NCI-H1694 (cell line): Measurements from ENCODE around the gene SDHAF2.
"Not testable (repeated sequence)": the region's sequence is repeated elsewhere in the genome, so short reads cannot be mapped to it uniquely, and the experiment has no call there.

Source experiments
- DNase-seq: peaks from one replicate; lab custom pipeline; 2025; lab: John Stamatoyannopoulos, UW

Gene SDHAF2

GRCh38 chr11:61425367-61426131 is 4.4 kb upstream of the SDHAF2 start:
- DNase-seq = no peak

GRCh38 chr11:61429346-61429690 is 606 bp upstream of the SDHAF2 start:
- no peak for DNase-seq

GRCh38 chr11:61430839-61431238 is 915 bp downstream of the SDHAF2 start:
- DNase-seq = not testable (repeated sequence)

- no peak for DNase-seq
Measured at GRCh38 chr11:61437496-61437895, 7.6 kb downstream of the SDHAF2 start.

- DNase-seq = no peak
Measured at GRCh38 chr11:61439615-61440014, 9.7 kb downstream of the SDHAF2 start.

GRCh38 chr11:61442616-61443015 is 12.7 kb downstream of the SDHAF2 start:
- no peak for DNase-seq

DNA sequence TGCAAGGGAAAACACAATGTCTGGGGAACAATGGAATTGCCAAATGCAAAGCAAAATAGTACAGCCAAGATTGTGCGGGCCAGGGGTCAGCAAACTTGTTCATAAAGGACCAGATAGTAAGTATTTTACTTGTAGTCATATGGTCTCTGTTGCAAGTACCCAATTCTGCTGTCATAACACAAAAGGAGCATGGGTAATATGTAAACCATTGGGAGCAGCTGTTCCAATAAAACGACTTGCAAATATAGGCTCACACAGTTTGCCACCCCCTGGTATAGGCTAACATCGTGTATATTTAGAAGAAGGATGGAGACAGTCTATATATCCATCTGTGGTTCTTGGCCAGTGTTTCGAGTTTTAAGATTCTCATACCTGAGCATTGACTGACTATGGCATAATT is 15.6 kb downstream of the SDHAF2 start:
- no peak for DNase-seq

GRCh38 chr11:61446211-61446651 is 16.3 kb downstream of the SDHAF2 start:
- peak; percentile 86 for DNase-seq

DNA sequence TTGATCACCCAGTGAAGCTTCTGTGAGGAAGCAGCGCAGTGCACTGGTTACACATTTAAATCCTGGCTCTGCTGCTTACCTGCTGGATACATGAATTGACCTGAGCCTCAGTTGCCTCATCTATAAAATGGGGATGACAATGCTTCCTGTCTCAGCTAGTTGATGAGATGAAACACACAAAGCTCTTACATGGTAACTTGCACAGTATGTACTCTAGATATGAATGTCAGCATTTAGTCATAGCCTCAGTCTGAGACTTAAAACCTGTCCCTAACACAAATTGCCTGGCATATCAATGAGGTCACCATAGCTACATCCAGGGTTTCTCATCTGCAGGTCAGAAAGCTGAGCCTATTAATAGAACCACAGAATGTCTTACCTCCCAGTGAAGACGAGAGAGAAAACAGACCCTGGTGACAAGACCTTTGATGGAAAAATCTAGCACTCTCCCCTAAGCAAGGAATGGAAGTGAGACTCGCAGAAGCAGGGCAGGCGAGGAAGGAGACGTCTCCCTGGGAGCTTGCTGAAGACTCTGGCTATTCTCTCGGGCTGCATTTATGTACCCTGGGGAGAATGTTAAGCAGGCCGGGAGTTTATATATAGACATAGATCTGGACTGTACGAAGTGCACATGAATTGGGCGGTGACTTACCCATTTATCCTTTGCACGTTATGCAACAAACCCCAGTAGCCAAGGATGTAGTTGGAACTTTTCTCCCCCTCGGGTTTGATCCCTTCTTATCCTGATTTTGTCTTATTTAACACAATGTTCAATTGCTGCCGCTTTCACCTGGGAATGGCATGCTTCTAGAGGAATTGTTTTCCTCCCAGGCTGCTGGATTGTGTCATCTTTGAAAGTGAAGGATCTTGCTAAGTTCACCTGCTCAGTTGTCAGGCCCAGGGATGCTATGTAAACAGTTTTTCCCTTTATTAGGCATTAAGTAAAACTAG is 18.0 kb downstream of the SDHAF2 start:
- DNase-seq = no peak

GRCh38 chr11:61448552-61448927 is 18.6 kb downstream of the SDHAF2 start:
- DNase-seq = no peak

DNA sequence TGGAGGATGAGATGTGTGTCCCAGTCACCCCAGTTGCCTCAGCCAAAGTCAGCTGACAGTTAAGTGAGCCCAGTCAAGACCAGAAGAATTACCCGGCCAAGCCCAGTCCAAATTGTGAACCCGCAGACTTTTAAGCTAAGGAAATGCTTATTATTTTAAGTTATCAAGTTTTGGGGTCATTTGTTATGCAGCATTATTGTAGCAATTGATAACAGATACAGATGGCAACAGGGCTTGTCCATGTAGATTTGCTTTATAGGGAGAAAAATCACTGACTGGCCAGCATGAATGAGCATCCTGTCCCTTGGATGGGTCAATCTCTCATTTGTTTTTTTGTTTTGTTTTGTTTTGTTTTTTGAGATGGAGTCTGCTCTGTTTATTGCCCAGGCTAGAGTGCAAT is 22.9 kb downstream of the SDHAF2 start:
- no peak for DNase-seq

- no peak for DNase-seq
Measured at GRCh38 chr11:61453695-61454094, 23.8 kb downstream of the SDHAF2 start.

GRCh38 chr11:61454520-61454919 is 24.6 kb downstream of the SDHAF2 start:
- DNase-seq = no peak

- DNase-seq = no peak
Measured at GRCh38 chr11:61460474-61460881, 30.6 kb downstream of the SDHAF2 start.

- no peak for DNase-seq
Measured at GRCh38 chr11:61460986-61461385, 31.1 kb downstream of the SDHAF2 start.

DNA sequence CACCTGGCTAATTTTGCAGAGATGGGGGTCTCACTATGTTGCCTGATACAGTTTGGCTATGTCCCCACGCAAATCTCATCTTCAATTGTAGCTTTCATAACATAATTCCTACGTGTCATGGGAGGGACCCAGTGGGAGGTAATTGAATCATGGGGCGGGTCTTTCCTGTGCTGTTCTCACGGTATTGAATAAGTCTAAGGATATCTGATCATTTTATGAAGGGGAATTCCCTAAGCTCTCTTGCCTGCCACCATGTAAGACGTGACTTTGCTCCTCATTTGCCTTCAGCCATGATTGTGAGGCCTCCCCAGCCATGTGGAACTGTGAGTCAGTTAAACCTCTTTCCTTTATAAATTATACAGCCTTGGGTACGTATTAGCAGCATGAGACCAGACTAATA is 37.7 kb downstream of the SDHAF2 start:
- DNase-seq = not testable (repeated sequence)

DNA sequence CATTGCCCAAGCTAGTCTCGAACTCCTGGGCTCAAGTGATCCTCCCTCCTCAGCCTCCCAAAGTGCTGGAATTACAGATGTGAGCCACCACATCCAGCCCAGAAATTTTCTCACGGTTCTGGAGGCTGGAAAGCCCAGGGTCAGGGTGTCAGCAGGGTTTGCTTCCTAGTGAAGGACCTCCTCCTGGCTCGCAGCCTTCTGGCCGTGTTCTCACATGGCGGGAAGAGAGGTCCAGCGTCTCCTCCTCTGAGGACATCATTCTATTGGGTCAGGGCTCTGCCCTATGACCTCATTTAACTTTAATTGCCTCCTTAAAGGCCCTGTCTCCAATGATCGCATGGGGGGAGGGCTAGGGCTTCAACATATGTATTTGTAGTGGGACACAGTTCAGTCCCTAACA is 38.1 kb downstream of the SDHAF2 start:
- no peak for DNase-seq

DNA sequence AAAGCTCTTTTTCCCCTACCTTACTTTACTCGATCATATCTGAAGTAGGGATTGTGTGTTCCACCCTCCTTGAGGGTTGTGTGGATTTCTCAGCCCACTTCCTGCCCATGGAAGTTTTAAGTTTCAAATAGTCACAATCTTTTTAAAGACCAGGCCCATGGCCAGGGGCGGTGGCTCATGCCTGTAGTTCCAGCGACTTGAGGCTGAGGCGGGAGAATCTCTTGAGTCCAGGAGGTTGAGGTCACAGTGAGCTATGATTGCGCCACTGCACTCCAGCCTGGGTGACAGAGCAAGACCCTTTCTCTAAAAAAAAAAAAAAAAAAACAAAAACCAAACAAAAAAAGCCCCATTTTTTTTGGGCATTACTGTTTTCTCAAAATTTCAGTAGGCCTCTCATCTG is 42.4 kb downstream of the SDHAF2 start:
- no peak for DNase-seq

GRCh38 chr11:61472868-61473267 is 42.9 kb downstream of the SDHAF2 start:
- DNase-seq = no peak

DNA sequence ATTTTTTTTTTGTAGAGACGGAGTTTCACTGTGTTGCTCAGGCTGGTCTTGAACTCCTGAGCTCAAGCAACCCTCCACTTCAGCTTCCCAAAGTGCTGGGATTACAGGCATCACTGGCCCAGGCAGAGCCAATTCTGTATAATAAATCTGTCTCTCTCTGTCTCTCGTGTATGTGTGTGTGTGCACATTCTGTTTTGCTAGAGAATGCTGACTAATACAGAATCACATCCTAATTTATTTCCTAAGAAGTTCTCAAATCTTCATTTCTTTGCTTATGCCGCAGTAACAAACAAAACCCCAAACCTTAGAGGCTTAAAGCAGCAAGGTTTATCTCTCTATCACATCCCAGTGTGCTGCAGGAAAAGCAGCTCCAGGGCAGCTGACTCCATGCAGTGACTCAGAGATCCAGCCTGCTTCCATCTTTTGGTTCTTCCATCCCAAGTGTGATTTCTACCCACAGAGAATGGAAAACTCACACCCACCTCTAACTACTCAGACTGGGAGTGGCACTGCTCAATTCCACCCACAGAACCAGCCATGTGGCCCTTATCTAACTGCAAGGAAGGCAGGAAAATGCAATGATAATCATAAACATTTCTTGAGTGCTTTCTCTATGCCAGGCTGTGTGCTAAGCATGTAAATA is 43.6 kb downstream of the SDHAF2 start:
- DNase-seq = no peak

GRCh38 chr11:61474013-61474643 is 44.2 kb downstream of the SDHAF2 start:
- DNase-seq = no peak

- DNase-seq = no peak
Measured at GRCh38 chr11:61475433-61475832, 45.5 kb downstream of the SDHAF2 start.
